Measurements from ENCODE around the gene AGPAT2. TPM values are rescaled to one million over a fixed set of nuclear protein-coding genes. Genes with fewer than 3 reads are reported as not detected.

AGPAT2 gene
- total and polyA plus RNA-seq, 2 donors from 2014 or later: 73.4 to 83.6 TPM

DNA sequence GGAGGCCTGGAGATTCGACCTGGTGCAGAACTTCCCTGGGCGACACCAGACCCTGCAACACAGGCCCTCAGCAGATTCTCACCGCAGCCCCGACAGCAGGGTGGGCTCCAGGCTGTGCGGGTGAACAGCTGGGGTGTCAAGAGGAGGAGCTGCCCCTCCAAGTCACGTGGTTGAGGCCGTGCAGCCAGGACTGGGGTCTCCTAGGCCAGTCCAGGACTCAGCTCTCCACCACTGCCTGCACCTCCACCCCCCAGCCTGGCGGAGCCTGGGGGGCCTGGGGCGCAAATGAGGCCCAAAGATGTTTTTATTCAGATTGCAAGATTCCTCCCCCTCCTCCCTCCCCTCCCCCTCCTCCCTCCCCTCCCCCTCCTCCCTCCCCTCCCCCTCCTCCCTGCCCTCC, 9.2 kb upstream of the AGPAT2 start:
- peak in 2 of 5 donors; percentile 73 to 77 for DNase-seq
- peaks cover 0 to 35% (median 30%) of the 10 kb centered on the region in 3 donors for H3K4me1 ChIP-seq (ENCODE audit: control insufficient read depth in 2 of 3, insufficient read depth in 2 of 3, low read depth in 1 of 3, low read length in 3 of 3)
- no peak overlapping the region for H3K4me3 ChIP-seq (ENCODE audit: low read length in 3 of 3)

DNA sequence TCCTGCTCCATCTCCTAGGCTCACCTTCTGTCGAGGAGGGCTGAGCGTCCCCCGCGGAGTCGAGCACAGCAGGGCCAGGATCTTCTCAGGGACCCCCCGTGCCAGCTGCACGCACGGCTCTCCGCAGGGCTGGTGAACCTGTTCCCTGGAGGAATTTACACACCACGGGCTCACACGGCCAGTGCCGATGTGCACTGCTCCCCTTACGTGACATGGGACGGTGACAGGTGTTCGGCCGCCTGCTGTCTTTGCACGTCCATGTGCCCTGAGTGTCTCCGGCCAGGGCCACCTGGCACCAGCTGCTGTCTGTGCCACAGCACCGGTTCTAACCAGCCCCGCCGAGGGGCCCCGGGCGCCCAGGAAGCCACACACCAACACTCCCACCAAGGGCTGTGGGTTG, 8.7 kb upstream of the AGPAT2 start:
- FAIRE-seq (no peak), DNase-seq (peak in 2 of 5 donors; percentile 73 to 85)
- intact Hi-C loops (cut with DNase I): no loop called here
- Histone ChIP-seq H3K36me3 (ENCODE audit: control insufficient read depth in 2 of 3, insufficient read depth in 3 of 3, low read length in 3 of 3) (no peaks in the 10 kb centered on the region), H3K9me3 (ENCODE audit: control insufficient read depth in 2 of 3, insufficient read depth in 1 of 3, low read length in 3 of 3) (no peaks in the 10 kb centered on the region), H3K9ac (ENCODE audit: low read length in 3 of 3) (peak overlapping the region in 1 of 3 donors; percentile 55), H3K27me3 (ENCODE audit: control insufficient read depth, insufficient read depth, low read length) (no peaks in the 10 kb centered on the region), H3K4me1 (ENCODE audit: control insufficient read depth in 2 of 3, insufficient read depth in 2 of 3, low read depth in 1 of 3, low read length in 3 of 3) (peaks cover 0 to 41% (median 30%) of the 10 kb centered on the region in 3 donors), H3K4me3 (ENCODE audit: low read length in 3 of 3) (no peak overlapping the region), H3K27ac (ENCODE audit: low read depth in 2 of 2, low read length in 2 of 2) (peak overlapping the region; percentile 85 to 94)
- no peak for TF ChIP-seq CTCF (IDR thresholded peaks at IDR 0.05; ENCODE audit: borderline replicate concordance, extremely low read depth, insufficient read depth)

More for the DNA sequence above, 9.2 kb upstream of the AGPAT2 start:
- Histone ChIP-seq H3K27ac (ENCODE audit: low read depth in 2 of 2, low read length in 2 of 2) (peak overlapping the region; percentile 85 to 94), H3K9me3 (ENCODE audit: control insufficient read depth in 2 of 3, insufficient read depth in 1 of 3, low read length in 3 of 3) (no peaks in the 10 kb centered on the region), H3K36me3 (ENCODE audit: control insufficient read depth in 2 of 3, insufficient read depth in 3 of 3, low read length in 3 of 3) (no peaks in the 10 kb centered on the region), H3K9ac (ENCODE audit: low read length in 3 of 3) (no peak overlapping the region), H3K27me3 (ENCODE audit: control insufficient read depth, insufficient read depth, low read length) (no peaks in the 10 kb centered on the region)
- no peak for TF ChIP-seq CTCF (IDR thresholded peaks at IDR 0.05; ENCODE audit: borderline replicate concordance, extremely low read depth, insufficient read depth)
- intact Hi-C loops (cut with DNase I): no loop called here
- FAIRE-seq: no peak

GRCh38 chr9:136695435-136695895, 8.2 kb upstream of the AGPAT2 start:
- Histone ChIP-seq H3K9me3 (ENCODE audit: control insufficient read depth in 2 of 3, insufficient read depth in 1 of 3, low read length in 3 of 3) (no peaks in the 10 kb centered on the region), H3K27me3 (ENCODE audit: control insufficient read depth, insufficient read depth, low read length) (no peaks in the 10 kb centered on the region), H3K27ac (ENCODE audit: low read depth in 2 of 2, low read length in 2 of 2) (peak overlapping the region; percentile 85 to 94), H3K4me3 (ENCODE audit: low read length in 3 of 3) (no peak overlapping the region), H3K9ac (ENCODE audit: low read length in 3 of 3) (peak overlapping the region in 1 of 3 donors; percentile 55), H3K36me3 (ENCODE audit: control insufficient read depth in 2 of 3, insufficient read depth in 3 of 3, low read length in 3 of 3) (no peaks in the 10 kb centered on the region), H3K4me1 (ENCODE audit: control insufficient read depth in 2 of 3, insufficient read depth in 2 of 3, low read depth in 1 of 3, low read length in 3 of 3) (peaks cover 0 to 43% (median 30%) of the 10 kb centered on the region in 3 donors)
- no peak for TF ChIP-seq CTCF (IDR thresholded peaks at IDR 0.05; ENCODE audit: borderline replicate concordance, extremely low read depth, insufficient read depth)
- FAIRE-seq: no peak
- intact Hi-C loops (cut with DNase I): no loop called here
- peak in 3 of 5 donors; percentile 62 to 94 (median 64) for DNase-seq

- DNase-seq (no peak), FAIRE-seq (no peak)
- H3K4me1 ChIP-seq (ENCODE audit: control insufficient read depth in 2 of 3, insufficient read depth in 2 of 3, low read depth in 1 of 3, low read length in 3 of 3): peaks cover 0 to 47% (median 30%) of the 10 kb centered on the region in 3 donors
- no peak overlapping the region for H3K9ac ChIP-seq (ENCODE audit: low read length in 3 of 3)
- H3K9me3 ChIP-seq (ENCODE audit: control insufficient read depth in 2 of 3, insufficient read depth in 1 of 3, low read length in 3 of 3): no peaks in the 10 kb centered on the region
- no peaks in the 10 kb centered on the region for H3K36me3 ChIP-seq (ENCODE audit: control insufficient read depth in 2 of 3, insufficient read depth in 3 of 3, low read length in 3 of 3)
- no peak overlapping the region for H3K4me3 ChIP-seq (ENCODE audit: low read length in 3 of 3)
- intact Hi-C loops (cut with DNase I): no loop called here
- TF ChIP-seq CTCF (IDR thresholded peaks at IDR 0.05; ENCODE audit: borderline replicate concordance, extremely low read depth, insufficient read depth): no peak
- peak overlapping the region in 1 of 2 donors; percentile 69 for H3K27ac ChIP-seq (ENCODE audit: low read depth in 2 of 2, low read length in 2 of 2)
- H3K27me3 ChIP-seq (ENCODE audit: control insufficient read depth, insufficient read depth, low read length): no peaks in the 10 kb centered on the region
Measured at GRCh38 chr9:136694872-136695247, 7.6 kb upstream of the AGPAT2 start.

All from kidney (tissue), 14 donors.